ENCODE measurements around the gene ZNF423. TPM values are rescaled to one million over a fixed set of nuclear protein-coding genes. Genes with fewer than 3 reads are reported as not detected.

The ZNF423 gene
- total and polyA plus RNA-seq, 2 experiments from 2014 or later: 14.9 to 41.8 TPM

DNA sequence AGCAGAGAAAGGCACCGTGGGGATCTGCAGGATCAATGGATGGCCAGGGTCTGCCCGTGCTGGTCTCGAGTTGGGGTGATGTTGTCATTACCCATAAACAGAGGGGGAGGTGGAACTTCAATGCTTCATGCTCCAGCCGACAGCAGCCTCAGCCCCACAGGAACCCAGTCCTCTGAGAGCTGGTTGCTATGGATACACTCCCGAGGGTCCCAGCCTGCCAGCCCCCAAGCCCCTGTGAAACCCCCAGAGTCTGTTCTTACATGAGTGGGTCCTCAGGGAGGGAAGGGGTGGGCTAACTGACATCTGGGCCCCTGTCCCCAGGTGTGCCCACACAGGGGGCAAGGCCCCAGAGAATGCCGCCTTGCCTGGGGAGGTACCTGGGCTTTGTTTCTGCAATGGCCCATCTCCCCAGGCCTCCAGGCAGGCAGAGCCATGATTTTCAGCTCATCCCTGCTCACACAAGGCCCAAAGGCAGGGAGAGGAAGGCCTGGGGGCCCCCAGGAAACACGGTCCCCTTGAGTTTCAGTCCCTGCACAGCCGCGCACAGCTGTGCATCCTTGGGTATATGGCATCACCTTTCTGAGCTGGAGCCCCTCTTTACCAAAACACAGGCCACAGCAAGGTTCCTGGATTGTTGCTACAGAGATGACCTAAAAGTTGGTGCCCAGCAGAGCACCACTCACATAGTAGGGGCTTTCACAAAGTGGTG is 223.7 kb downstream of the ZNF423 start:
- H2AFZ ChIP-seq: no peak overlapping the region
- no peaks in the 10 kb centered on the region; the same call in 1 of the 2 replicates for H4K20me1 ChIP-seq (replicated peaks; ENCODE audit: insufficient read depth)
- H3K4me3 Mint-ChIP-seq: no peak overlapping the region

More for the DNA sequence above, 223.7 kb downstream of the ZNF423 start:
- ATAC-seq: no peak
- Mint-ChIP-seq H3K36me3 (ENCODE audit: low read depth) (peaks cover 19% of the 10 kb centered on the region), H3K4me1 (peaks cover 8% of the 10 kb centered on the region; the same call in 2 of the 3 replicates), H3K27ac (no peak overlapping the region; the same call in 1 of the 2 replicates), H3K27me3 (ENCODE audit: insufficient read depth, low read depth, poor library complexity) (peaks cover 2% of the 10 kb centered on the region), H3K9me3 (peaks cover 2% of the 10 kb centered on the region; the same call in 1 of the 3 replicates)
- Histone ChIP-seq H3F3A (replicated peaks; ENCODE audit: low read depth) (no peaks in the 10 kb centered on the region), H3K27me3 (ENCODE audit: insufficient read depth) (no peaks in the 10 kb centered on the region), H3K27ac (ENCODE audit: low read depth) (no peak overlapping the region), H3K4me3 (no peak overlapping the region), H3K36me3 (ENCODE audit: insufficient read depth) (no peaks in the 10 kb centered on the region), H3K4me2 (no peak overlapping the region), H3K4me1 (ENCODE audit: insufficient read depth) (no peaks in the 10 kb centered on the region), H3K79me2 (replicated peaks; ENCODE audit: insufficient read depth) (no peaks in the 10 kb centered on the region), H3K9me2 (ENCODE audit: insufficient read depth) (0 out of 2 replicates have a peak, but pooled peaks cover 4% of the 10 kb centered on the region)
- DNase-seq (ENCODE audit: low spot score): no peak
- TF ChIP-seq, protein P1, sequence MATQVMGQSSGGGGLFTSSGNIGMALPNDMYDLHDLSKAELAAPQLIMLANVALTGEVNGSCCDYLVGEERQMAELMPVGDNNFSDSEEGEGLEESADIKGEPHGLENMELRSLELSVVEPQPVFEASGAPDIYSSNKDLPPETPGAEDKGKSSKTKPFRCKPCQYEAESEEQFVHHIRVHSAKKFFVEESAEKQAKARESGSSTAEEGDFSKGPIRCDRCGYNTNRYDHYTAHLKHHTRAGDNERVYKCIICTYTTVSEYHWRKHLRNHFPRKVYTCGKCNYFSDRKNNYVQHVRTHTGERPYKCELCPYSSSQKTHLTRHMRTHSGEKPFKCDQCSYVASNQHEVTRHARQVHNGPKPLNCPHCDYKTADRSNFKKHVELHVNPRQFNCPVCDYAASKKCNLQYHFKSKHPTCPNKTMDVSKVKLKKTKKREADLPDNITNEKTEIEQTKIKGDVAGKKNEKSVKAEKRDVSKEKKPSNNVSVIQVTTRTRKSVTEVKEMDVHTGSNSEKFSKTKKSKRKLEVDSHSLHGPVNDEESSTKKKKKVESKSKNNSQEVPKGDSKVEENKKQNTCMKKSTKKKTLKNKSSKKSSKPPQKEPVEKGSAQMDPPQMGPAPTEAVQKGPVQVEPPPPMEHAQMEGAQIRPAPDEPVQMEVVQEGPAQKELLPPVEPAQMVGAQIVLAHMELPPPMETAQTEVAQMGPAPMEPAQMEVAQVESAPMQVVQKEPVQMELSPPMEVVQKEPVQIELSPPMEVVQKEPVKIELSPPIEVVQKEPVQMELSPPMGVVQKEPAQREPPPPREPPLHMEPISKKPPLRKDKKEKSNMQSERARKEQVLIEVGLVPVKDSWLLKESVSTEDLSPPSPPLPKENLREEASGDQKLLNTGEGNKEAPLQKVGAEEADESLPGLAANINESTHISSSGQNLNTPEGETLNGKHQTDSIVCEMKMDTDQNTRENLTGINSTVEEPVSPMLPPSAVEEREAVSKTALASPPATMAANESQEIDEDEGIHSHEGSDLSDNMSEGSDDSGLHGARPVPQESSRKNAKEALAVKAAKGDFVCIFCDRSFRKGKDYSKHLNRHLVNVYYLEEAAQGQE (IDR thresholded peaks at IDR 0.05; ENCODE audit: unreplicated experiment): no peak
- TF ChIP-seq, protein P2, sequence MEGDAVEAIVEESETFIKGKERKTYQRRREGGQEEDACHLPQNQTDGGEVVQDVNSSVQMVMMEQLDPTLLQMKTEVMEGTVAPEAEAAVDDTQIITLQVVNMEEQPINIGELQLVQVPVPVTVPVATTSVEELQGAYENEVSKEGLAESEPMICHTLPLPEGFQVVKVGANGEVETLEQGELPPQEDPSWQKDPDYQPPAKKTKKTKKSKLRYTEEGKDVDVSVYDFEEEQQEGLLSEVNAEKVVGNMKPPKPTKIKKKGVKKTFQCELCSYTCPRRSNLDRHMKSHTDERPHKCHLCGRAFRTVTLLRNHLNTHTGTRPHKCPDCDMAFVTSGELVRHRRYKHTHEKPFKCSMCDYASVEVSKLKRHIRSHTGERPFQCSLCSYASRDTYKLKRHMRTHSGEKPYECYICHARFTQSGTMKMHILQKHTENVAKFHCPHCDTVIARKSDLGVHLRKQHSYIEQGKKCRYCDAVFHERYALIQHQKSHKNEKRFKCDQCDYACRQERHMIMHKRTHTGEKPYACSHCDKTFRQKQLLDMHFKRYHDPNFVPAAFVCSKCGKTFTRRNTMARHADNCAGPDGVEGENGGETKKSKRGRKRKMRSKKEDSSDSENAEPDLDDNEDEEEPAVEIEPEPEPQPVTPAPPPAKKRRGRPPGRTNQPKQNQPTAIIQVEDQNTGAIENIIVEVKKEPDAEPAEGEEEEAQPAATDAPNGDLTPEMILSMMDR (conservative IDR thresholded peaks at IDR 0.05; ENCODE audit: low read depth in 2 of 2): no peak
- no peak for TF ChIP-seq POLR2AphosphoS5 (IDR thresholded peaks at IDR 0.05; ENCODE audit: low read depth)
- TF ChIP-seq, protein P3, sequence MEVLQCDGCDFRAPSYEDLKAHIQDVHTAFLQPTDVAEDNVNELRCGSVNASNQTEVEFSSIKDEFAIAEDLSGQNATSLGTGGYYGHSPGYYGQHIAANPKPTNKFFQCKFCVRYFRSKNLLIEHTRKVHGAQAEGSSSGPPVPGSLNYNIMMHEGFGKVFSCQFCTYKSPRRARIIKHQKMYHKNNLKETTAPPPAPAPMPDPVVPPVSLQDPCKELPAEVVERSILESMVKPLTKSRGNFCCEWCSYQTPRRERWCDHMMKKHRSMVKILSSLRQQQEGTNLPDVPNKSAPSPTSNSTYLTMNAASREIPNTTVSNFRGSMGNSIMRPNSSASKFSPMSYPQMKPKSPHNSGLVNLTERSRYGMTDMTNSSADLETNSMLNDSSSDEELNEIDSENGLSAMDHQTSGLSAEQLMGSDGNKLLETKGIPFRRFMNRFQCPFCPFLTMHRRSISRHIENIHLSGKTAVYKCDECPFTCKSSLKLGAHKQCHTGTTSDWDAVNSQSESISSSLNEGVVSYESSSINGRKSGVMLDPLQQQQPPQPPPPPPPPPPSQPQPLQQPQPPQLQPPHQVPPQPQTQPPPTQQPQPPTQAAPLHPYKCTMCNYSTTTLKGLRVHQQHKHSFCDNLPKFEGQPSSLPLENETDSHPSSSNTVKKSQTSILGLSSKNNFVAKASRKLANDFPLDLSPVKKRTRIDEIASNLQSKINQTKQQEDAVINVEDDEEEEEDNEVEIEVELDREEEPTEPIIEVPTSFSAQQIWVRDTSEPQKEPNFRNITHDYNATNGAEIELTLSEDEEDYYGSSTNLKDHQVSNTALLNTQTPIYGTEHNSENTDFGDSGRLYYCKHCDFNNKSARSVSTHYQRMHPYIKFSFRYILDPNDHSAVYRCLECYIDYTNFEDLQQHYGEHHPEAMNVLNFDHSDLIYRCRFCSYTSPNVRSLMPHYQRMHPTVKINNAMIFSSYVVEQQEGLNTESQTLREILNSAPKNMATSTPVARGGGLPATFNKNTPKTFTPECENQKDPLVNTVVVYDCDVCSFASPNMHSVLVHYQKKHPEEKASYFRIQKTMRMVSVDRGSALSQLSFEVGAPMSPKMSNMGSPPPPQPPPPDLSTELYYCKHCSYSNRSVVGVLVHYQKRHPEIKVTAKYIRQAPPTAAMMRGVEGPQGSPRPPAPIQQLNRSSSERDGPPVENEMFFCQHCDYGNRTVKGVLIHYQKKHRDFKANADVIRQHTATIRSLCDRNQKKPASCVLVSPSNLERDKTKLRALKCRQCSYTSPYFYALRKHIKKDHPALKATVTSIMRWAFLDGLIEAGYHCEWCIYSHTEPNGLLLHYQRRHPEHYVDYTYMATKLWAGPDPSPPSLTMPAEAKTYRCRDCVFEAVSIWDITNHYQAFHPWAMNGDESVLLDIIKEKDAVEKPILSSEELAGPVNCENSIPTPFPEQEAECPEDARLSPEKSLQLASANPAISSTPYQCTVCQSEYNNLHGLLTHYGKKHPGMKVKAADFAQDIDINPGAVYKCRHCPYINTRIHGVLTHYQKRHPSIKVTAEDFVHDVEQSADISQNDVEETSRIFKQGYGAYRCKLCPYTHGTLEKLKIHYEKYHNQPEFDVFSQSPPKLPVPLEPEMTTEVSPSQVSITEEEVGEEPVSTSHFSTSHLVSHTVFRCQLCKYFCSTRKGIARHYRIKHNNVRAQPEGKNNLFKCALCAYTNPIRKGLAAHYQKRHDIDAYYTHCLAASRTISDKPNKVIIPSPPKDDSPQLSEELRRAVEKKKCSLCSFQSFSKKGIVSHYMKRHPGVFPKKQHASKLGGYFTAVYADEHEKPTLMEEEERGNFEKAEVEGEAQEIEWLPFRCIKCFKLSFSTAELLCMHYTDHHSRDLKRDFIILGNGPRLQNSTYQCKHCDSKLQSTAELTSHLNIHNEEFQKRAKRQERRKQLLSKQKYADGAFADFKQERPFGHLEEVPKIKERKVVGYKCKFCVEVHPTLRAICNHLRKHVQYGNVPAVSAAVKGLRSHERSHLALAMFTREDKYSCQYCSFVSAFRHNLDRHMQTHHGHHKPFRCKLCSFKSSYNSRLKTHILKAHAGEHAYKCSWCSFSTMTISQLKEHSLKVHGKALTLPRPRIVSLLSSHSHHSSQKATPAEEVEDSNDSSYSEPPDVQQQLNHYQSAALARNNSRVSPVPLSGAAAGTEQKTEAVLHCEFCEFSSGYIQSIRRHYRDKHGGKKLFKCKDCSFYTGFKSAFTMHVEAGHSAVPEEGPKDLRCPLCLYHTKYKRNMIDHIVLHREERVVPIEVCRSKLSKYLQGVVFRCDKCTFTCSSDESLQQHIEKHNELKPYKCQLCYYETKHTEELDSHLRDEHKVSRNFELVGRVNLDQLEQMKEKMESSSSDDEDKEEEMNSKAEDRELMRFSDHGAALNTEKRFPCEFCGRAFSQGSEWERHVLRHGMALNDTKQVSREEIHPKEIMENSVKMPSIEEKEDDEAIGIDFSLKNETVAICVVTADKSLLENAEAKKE (CRISPR knock-in tag; IDR thresholded peaks at IDR 0.05): no peak
- TF ChIP-seq CREB1 (CRISPR knock-in tag; IDR thresholded peaks at IDR 0.05; ENCODE audit: low read depth): no peak
- TF ChIP-seq EZH2 (IDR thresholded peaks at IDR 0.05; ENCODE audit: low read depth, unreplicated experiment): no peak
- TF ChIP-seq EZH2phosphoT487 (IDR thresholded peaks at IDR 0.05; ENCODE audit: unreplicated experiment): no peak
- no peak for TF ChIP-seq STAT1 (IDR thresholded peaks at IDR 0.05; ENCODE audit: unreplicated experiment)
- TF ChIP-seq ZNF331 (CRISPR knock-in tag; IDR thresholded peaks at IDR 0.05; ENCODE audit: low read depth): no peak
